Measurements from ENCODE around the gene ARL8B.
"Not testable (repeated sequence)": the region's sequence is repeated elsewhere in the genome, so short reads cannot be mapped to it uniquely, and the experiment has no call there.

The ARL8B gene

DNA sequence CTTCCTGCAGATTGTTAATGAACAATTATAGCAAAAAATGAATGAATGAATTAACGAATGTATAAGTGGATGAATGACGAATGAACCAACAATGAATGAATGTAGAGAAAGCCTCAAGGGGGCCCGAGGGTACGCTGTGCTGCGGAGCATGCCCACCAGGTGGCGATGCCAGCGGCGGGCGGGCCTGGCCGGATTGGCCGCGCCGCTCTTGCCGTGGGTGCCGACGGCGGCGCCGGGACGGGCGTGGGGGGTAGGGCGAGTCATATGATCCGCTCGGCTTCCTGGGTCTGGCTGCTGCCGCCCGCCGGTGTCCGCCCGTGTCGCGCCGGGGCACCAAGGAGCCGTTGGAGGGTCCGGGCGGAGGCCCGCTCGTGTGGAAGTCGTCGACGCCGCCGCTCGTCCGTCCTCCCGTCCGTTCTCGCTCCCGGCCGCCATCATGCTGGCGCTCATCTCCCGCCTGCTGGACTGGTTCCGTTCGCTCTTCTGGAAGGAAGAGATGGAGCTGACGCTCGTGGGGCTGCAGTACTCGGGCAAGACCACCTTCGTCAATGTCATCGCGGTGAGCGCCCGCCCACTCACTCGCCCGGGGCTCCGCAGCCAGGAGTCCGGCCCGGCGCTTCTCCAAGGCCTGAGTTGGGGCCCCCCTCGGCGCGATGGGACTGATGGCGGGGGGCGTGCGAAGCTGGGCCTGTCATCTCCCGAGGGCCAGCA, at the start of gene ARL8B:
Gene ARL8B, plus strand, starts transcription at position 263 of the 711 bp plus-strand sequence. Its CDS starts 174 bp downstream, at position 437.
- peak; percentile 89 for DNase-seq (ENCODE audit: low spot score)

- no peak for DNase-seq (ENCODE audit: low spot score)
These were observed 48.6 kb upstream of the ARL8B start for GRCh38 chr3:5073374-5074085.

- no peak for DNase-seq (ENCODE audit: low spot score)
These were observed 43.9 kb upstream of the ARL8B start for GRCh38 chr3:5078151-5078550.

GRCh38 chr3:5079761-5080160, 42.3 kb upstream of the ARL8B start:
- no peak for DNase-seq (ENCODE audit: low spot score)

GRCh38 chr3:5080779-5081550, 41.1 kb upstream of the ARL8B start:
- no peak for DNase-seq (ENCODE audit: low spot score)

DNA sequence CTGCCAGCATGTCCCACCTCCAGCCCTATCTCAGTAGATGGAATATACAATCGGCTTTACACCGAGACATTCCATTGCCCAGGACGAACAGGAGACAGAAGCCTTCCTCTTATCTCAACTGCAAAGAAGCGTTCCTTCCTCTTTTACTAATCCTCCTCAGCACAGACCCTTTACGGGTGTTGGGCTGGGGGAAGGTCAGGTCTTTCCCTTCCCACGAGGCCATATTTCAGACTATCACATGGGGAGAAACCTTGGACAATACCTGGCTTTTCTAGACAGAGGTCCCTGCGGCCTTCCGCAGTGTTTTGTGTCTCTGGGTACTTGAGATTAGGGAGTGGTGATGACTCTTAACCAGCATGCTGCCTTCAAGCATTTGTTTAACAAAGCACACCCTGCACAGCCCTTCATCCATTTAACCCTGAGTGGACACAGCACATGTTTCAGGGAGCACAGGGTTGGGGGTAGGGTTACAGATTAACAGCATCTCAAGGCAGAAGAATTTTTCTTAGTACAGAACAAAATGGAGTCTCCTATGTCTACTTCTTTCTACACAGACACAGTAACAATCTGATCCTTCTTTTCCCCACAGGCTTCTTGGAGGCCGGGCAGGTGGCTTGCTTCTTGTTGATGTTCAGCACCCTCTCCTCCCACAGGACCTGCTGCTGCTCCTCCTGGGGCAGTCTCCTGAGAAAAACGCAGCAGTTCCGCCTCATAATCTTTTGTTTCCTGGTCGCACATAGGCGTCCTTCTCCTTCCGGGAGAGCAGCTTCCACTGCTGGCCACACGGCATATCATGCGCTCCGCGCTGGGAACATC, 39.9 kb upstream of the ARL8B start:
- DNase-seq (ENCODE audit: low spot score) = not testable (repeated sequence)

- no peak for DNase-seq (ENCODE audit: low spot score)
These were observed 39.3 kb upstream of the ARL8B start for GRCh38 chr3:5082789-5083115.

DNA sequence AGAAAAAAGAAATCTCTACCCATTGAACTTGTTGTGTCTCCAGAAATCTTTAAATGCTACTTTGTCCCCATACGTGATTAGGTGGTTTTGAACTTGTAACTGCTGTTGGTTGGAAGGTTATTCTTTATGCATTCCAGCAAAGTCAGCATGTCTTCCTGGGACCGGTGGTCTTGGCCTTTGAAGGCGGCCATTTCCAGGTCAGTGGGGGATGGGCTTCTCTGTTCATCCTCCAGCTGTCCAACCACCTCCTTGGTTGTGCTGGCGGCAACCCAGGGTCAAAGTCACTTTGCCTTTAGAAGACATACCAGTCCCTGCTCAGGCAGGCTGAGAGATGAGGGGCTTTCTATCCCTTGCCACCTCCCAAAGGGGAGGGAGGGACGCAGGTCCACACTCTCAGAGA, 37.9 kb upstream of the ARL8B start:
- no peak for DNase-seq (ENCODE audit: low spot score)

- no peak for DNase-seq (ENCODE audit: low spot score)
These were observed 35.4 kb upstream of the ARL8B start for GRCh38 chr3:5086708-5087107.

- DNase-seq (ENCODE audit: low spot score) = no peak
These were observed 34.9 kb upstream of the ARL8B start for GRCh38 chr3:5087209-5087608.

GRCh38 chr3:5090197-5090596, 31.9 kb upstream of the ARL8B start:
- no peak for DNase-seq (ENCODE audit: low spot score)

- no peak for DNase-seq (ENCODE audit: low spot score)
These were observed 30.1 kb upstream of the ARL8B start for GRCh38 chr3:5092018-5092417.

- DNase-seq (ENCODE audit: low spot score) = no peak
These were observed 28.4 kb upstream of the ARL8B start for GRCh38 chr3:5093731-5094130.

DNA sequence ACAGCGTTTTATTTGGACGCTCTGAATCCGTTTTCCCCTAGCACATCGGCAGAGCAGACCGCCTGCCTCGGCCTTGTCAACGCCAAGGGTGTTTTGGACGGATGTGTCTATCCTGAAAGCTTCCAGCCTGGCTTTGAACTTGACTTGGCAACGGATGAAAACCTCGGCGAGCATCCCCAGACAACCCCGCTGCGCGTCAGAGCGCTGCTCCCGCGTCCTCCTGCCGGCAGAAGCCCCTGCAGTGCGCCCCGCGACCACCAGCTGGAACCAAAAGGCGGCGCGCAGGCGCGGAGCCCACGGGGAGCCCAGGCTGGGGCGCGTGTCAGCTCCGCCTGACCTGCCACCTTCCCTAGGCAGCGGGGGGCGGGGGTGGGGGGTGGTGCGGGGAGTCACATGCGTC, 26.2 kb upstream of the ARL8B start:
- DNase-seq (ENCODE audit: low spot score) = no peak

DNA sequence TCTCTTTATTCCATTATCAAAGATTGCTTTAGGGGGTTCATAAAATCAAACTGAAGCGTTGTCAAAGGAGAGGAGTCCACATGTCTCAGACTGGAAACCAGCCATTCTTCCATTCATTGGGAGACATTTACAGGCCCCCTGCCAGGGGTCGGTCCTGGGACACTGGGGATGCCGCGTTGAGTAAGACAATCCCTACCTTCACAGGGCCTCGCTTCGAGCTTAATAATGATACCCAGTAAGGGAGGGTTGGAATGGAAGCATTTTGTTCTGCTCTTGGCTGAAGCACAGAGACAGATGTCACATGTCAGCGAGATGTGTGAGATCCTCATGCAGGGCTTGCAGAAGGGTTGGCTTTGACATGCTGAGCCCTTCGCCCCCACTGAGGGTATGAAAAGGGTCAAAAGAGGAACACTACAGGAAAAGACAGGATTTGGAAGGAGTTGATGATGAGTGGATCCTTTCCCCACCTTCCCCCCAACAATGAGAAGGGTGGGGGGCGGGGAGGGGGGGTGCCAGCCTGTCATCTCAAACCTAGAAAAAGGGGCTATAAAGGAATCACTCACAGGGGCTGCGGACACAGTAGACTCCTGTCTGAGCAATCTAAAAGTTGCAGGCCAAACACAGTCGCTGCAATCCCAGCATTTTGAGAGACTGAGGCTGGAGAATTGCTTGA, 25.6 kb upstream of the ARL8B start:
- DNase-seq (ENCODE audit: low spot score) = no peak

DNA sequence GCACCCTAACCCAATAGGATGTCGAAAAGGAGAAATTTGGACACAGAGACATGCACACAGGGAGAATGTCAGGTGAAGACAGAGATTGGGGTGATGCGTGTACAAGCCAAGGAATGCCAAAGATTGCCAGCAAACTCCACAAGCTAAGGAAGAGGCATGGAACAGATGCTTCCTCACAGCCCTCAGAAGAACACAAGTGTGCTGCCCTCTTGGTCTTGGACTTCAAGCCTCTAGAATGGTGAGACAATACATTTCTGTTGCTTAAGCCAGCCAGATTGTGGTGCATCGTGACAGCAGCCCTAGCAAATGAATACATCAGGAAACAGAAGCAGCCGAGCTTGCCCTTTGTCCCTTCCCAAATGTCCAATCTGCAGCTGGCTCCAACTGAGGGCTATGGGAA, 23.7 kb upstream of the ARL8B start:
- DNase-seq (ENCODE audit: low spot score) = no peak

- no peak for DNase-seq (ENCODE audit: low spot score)
These were observed 19.6 kb upstream of the ARL8B start for GRCh38 chr3:5102532-5102931.

DNA sequence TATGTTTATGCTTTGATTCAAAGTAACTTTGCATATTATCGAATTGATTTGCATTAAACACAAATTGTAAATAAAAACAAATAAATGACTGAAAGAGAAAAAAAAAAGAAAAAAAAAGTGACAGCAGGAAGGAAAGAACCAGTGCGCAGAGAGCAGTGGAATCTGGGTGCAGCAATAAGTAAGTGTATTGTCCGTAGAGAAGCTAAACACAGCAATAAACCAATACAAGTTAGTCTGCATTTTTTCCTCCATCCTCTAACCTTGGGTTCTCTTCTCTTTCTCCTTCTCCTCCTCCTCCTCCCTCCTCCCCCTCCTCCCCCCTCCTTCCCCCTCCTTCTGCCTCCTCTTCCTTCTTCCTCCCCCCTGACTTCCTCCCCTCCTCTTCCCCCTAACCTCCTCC, 18.3 kb upstream of the ARL8B start:
- DNase-seq (ENCODE audit: low spot score) = no peak

GRCh38 chr3:5105050-5105449, 17.0 kb upstream of the ARL8B start:
- DNase-seq (ENCODE audit: low spot score) = no peak

GRCh38 chr3:5106371-5106770, 15.7 kb upstream of the ARL8B start:
- not testable (repeated sequence) for DNase-seq (ENCODE audit: low spot score)

GRCh38 chr3:5106933-5107334, 15.2 kb upstream of the ARL8B start:
- not testable (repeated sequence) for DNase-seq (ENCODE audit: low spot score)

GRCh38 chr3:5110337-5110736, 11.8 kb upstream of the ARL8B start:
- no peak for DNase-seq (ENCODE audit: low spot score)

All from NAMALWA (cell line).